ENCODE data around the gene DIS3L2. TPM values are rescaled to one million over a fixed set of nuclear protein-coding genes. Genes with fewer than 3 reads are reported as not detected.
"Not testable (repeated sequence)": the region's sequence is repeated elsewhere in the genome, so short reads cannot be mapped to it uniquely, and the experiment has no call there.

The DIS3L2 gene
- total RNA-seq, 2 donors from 2014 or later: 21.7 to 22.2 TPM

- intact Hi-C loops (cut with DNase I): no loop called here
These were observed 19.3 kb upstream of the DIS3L2 start for GRCh38 chr2:231942180-231942579.

DNA sequence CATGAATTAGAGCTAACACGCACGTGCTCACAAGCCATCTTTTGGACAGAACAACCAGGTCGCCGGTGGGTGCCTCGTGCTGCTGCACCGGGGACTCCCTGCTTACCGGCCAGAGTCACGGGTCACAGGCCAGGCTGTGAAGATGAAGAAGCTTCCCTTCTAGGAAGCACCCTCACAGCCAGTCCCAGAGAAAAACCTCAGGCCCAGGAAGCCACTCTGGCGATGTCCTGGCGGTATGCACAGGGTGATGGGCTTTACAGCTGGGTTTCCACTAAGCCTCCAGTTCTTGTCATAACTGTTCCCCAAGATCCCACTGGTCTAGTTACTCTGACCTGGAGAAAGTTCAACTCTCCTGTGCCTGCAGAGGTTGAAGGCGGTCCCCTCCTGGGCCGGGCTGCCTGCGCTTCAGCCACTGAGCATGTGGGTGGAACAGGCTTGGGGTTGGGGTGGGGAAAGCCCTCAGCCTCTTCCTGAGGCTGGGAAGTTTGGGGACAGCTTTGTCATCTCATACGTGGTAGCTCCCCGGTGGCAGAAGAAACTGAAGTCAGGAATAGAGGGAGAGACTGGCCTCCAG, 15.2 kb upstream of the DIS3L2 start:
- DNase-seq (ENCODE audit: low spot score): no peak
- intact Hi-C loops (cut with DNase I): no loop called here

More at GRCh38 chr2:231942180-231942579, 19.3 kb upstream of the DIS3L2 start:
- no peak for DNase-seq (ENCODE audit: low spot score)

GRCh38 chr2:231947112-231947511, 14.4 kb upstream of the DIS3L2 start:
- DNase-seq (ENCODE audit: low spot score); intact Hi-C loops (cut with DNase I): not testable (repeated sequence)

DNA sequence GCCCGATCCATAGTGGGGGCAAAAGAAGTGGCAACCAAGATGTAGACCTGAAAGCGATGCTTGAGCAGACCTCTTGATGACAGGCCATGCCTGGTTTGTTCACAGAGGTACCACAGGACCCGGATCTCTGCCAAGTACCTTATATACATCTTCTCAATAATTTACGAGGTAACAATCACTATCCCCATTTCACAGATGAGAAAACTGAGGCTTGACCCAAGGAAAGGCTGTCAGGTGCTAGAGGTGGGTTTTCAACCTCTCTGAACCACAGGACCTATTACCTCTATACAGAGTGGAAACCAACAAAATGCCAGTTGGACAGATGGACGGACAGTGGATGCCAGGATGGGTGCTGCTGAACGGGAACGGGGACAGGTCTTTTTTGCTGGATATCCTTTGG, 13.8 kb upstream of the DIS3L2 start:
- intact Hi-C loops (cut with DNase I): no loop called here
- DNase-seq (ENCODE audit: low spot score): no peak

DNA sequence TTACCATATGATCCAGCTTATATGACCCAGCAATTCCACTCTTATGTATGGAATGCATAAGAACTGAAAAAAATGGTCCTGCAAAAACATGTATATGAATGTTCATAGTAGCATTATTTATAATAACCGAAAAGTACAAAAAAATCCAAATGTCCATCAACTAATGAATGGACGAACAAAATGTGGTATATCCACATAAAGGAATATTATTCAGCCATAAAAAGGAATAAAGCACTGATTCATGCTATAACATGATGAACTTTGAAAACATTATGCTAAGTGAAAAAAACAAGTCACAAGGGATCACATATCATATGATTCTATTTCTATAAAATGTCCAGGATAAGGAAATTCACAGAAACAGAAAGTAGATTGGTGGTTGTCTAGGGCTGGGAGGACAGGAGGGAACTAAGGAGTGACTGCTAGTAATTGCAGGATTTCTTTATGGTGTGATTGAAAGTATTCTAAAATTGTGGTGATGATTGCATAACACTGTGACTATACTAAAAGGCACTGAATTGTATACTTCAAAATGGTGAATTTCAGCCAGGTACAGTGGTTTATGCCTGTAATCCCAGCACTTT, 10.0 kb upstream of the DIS3L2 start:
- DNase-seq (ENCODE audit: low spot score): no peak
- intact Hi-C loops (cut with DNase I): no loop called here

DNA sequence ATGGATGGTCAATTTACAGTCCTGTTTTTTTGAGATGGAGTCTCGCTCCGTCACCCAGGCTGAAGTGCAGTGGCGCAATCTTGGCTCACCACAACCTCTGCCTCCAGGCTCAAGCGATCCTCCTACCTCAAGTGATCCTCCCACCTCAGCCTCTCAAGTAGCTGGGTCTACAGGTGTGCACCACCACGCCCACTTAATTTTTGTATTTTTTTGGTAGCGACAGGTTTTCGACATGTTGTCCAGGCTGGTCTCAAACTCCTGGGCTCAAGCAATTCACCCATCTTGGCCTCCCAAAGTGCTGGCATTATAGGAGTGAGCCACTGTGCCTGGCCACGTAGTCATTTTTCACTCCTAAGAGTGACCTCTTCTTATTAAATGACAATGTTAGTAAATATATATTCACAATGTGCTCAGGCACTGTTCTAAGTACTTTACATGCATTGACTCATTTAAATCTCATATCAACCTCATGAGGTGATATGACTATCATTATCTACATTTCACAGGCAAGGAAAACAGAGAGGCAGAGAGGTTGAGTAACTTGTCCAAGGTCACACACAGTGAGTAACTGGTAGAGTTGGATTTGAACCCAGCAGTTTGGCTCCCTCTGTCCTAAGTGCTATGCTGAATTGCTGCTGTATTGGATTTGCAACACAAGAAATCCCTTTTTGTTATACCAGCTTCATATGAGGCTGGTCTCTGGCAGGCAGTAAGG, 5.6 kb upstream of the DIS3L2 start:
- intact Hi-C loops (cut with DNase I): no loop called here
- no peak for DNase-seq (ENCODE audit: low spot score)

- DNase-seq (ENCODE audit: low spot score): no peak
- intact Hi-C loops (cut with DNase I): no loop called here
These were observed 3.4 kb upstream of the DIS3L2 start for GRCh38 chr2:231957913-231958763.

GRCh38 chr2:231960810-231961348, 634 bp upstream of the DIS3L2 start:
- intact Hi-C loops (cut with DNase I): no loop called here
- DNase-seq (ENCODE audit: low spot score): no peak

DNA sequence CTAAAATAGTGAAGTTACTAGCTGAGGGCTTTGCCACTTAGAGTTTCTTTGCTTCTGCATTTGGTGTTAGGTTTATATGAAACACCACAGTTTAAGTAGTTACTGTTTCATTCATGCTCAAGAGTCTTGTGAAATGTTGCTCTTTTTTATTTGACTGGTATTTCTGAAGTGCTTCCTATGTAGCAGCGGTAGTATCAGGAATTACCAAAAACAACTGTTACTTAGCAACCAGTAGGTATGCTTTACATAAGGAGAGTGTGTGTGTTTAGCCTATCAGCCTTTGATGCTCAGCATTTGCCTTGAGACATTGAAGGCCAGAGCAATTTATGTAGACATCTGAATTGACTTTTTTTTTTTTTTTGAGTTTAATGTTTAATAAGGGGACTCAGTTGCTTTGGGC, 3.6 kb downstream of the DIS3L2 start:
- intact Hi-C loops (cut with DNase I): loop anchor here in 1 of 2 donors (5.0 kb wide), 1 partner anchor 622 kb away; no protein-coding TSS in a partner anchor
- no peak for DNase-seq (ENCODE audit: low spot score)

- DNase-seq (ENCODE audit: low spot score): no peak
- intact Hi-C loops (cut with DNase I): loop anchor here in 1 of 2 donors (5.0 kb wide), 1 partner anchor 620 kb away; no protein-coding TSS in a partner anchor
These were observed 5.4 kb downstream of the DIS3L2 start for GRCh38 chr2:231966886-231967285.

- DNase-seq (ENCODE audit: low spot score): no peak
- intact Hi-C loops (cut with DNase I): loop anchor here in 1 of 2 donors (5.0 kb wide), 1 partner anchor 618 kb away; no protein-coding TSS in a partner anchor
These were observed 7.3 kb downstream of the DIS3L2 start for GRCh38 chr2:231968820-231969219.

- intact Hi-C loops (cut with DNase I): no loop called here
- DNase-seq (ENCODE audit: low spot score): no peak
These were observed 8.9 kb downstream of the DIS3L2 start for GRCh38 chr2:231970461-231970860.

- intact Hi-C loops (cut with DNase I): no loop called here
- no peak for DNase-seq (ENCODE audit: low spot score)
These were observed 13.5 kb downstream of the DIS3L2 start for GRCh38 chr2:231975001-231975400.

GRCh38 chr2:231977430-231977829, 15.9 kb downstream of the DIS3L2 start:
- intact Hi-C loops (cut with DNase I): no loop called here

DNA sequence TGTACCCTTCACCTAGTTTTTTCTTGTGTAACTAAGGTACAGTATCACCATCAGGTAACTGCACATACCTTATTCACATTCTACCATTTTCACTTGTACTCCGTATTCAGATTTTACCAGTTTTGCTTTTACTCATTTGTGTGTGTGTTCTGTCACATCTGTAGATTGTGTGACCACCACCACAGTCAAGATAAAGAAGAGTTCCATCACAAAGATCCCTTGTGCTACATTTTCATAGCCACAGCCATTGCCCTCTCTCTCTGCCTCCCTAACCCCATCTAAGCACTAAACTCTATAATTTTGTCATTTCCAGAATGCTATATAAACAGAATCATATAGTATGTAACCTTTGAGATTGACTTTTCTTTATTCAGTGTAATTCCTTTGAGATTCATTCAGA, 23.5 kb downstream of the DIS3L2 start:
- no peak for DNase-seq (ENCODE audit: low spot score)
- intact Hi-C loops (cut with DNase I): no loop called here

More at GRCh38 chr2:231977430-231977829, 15.9 kb downstream of the DIS3L2 start:
- DNase-seq (ENCODE audit: low spot score): no peak

GRCh38 chr2:231985823-231986261, 24.3 kb downstream of the DIS3L2 start:
- DNase-seq (ENCODE audit: low spot score): no peak
- intact Hi-C loops (cut with DNase I): no loop called here

DNA sequence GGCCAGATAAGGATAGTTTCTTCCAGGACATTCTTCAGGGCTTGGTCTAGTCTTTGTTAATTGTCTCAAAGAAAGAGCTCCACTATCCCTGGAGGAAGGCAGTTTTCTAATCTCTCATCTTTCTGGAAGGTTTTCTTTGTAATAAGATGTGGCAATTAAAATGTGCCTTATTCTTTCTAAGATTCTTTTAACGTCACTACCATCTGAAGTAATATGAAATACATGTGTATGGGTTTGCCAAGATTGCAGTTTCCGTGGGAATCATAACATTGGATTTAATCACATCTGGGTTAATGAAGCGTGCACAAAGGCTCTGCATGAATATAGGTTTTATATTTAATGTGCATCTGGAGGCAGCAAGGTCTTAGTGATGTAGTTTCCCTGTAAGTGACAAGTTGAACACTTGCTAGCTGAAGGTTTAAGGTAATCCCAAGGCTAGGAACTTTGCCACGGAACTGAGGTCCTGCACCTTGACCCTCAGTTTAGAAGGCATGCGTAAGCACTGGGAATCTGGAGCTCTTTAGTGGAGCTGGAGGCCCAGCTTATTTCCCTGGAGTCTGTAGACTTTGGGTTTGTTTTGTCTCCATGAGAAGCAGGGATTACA, 25.7 kb downstream of the DIS3L2 start:
- no peak for DNase-seq (ENCODE audit: low spot score)
- intact Hi-C loops (cut with DNase I): no loop called here

- intact Hi-C loops (cut with DNase I): no loop called here
These were observed 26.8 kb downstream of the DIS3L2 start for GRCh38 chr2:231988179-231988866.

More at GRCh38 chr2:231988179-231988866, 26.8 kb downstream of the DIS3L2 start:
- DNase-seq (ENCODE audit: low spot score): no peak
